OCI-LY3 (cell line): ENCODE data around the gene SRSF2.

Experiments
- EZH2phosphoT487 ChIP-seq: fragments of 200-600 bp; shearing (Covaris generic); IDR thresholded peaks from 2 replicates; pipeline ENCODE4 v1.6.1; 2018; ENCODE audit warnings: antibody characterized with exemption, mixed run types, low read depth
- TF ChIP-seq, protein P1 (sequence below): fragments of 200-600, 300-600 bp; sonication (generic); IDR thresholded peaks from 2 replicates; pipeline ENCODE4 v1.5.1; 2014; ENCODE audit warnings: antibody characterized with exemption, low read length, low read depth

GRCh38 chr17:76748657-76749056 is 11.5 kb upstream of the SRSF2 start:
- TF ChIP-seq, protein P1, sequence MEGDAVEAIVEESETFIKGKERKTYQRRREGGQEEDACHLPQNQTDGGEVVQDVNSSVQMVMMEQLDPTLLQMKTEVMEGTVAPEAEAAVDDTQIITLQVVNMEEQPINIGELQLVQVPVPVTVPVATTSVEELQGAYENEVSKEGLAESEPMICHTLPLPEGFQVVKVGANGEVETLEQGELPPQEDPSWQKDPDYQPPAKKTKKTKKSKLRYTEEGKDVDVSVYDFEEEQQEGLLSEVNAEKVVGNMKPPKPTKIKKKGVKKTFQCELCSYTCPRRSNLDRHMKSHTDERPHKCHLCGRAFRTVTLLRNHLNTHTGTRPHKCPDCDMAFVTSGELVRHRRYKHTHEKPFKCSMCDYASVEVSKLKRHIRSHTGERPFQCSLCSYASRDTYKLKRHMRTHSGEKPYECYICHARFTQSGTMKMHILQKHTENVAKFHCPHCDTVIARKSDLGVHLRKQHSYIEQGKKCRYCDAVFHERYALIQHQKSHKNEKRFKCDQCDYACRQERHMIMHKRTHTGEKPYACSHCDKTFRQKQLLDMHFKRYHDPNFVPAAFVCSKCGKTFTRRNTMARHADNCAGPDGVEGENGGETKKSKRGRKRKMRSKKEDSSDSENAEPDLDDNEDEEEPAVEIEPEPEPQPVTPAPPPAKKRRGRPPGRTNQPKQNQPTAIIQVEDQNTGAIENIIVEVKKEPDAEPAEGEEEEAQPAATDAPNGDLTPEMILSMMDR, result no peak
- no peak for TF ChIP-seq EZH2phosphoT487
